GM19455 (cell line): ENCODE measurements around the gene SPINK1.
"Not testable (repeated sequence)": the region's sequence is repeated elsewhere in the genome, so short reads cannot be mapped to it uniquely, and the experiment has no call there.

Experiments used
- ATAC-seq: cut with Tn5 transposase; IDR thresholded peaks from one replicate; pipeline ENCODE4 v1.9.1; 2021; ENCODE audit not compliant: unreplicated experiment

SPINK1 gene

DNA sequence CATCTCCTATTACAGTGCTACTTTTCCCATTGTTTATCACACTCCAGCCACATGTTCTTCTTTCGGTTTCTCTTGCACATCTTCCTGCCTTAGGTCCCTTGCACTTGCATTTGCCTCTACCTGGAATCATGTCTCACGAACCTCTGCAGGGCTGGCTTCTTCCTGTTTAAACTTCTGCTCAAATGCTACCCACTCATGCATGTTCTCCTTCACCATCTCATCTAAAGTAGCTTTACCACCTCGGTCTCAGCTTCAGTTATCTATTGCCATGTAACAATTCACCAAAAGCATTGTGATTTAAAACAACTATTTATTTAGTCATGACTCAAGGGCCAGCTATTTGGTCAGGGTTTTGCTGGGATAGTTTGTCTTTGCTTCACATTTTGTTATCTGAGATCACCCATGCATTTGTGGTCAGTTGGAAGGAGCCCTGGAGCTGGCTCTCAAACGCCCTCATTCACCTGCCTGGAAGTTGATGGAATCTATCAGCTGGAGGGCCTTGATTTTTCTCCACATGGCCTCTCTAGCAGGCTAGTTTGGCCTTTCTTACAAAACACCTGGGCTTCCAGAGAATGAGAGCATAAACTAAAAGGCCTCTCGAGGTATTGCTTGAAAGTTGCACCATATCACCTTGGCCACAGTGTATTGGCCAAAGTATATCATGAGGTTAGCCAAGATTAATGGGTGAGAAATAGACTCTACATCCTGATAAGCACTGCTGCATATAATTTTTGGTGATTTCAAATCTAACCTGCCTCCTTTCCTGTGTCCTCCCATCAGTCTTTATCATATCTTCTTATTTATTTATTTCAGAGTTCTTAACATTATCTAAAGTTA, 21.4 kb downstream of the SPINK1 start:
- no peak for ATAC-seq

DNA sequence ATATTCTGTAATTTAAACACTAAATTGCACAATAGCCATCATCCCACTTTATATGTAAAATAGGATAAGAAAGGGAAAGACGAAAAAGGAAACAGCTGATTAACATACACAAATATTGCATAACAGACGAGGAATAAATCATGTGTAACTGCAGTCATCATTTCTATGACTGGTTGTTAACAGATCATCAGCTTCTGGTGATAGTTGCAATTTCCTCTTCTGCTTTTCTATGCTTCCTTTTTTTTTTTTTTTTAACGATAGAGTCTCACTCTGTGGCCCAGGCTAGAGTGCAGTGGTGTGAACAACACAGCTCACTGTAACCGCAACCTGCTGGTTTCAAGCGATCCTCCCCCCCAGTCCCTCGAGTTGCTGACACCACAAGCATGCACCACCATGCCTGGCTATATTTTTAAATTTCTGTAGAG, 26.4 kb downstream of the SPINK1 start:
- peak; percentile 73 for ATAC-seq

DNA sequence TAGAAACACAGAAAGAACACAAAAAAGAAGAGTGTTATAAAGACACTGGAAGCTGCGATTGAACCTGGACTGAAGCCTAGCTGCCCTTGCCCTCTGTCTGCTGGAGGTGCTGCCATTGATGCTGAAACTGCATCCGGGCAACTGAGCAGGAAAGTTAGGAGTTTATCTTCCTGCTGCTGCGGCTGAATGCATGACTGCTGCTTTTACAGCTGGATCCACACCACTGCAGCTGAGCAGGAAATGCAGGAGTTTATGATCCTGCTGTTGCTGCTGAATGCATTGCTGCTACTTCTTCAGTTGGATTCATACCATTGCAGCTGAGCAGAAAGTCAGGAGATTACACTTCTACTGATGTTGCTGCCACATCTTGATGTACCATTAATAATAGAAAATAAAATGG, 27.1 kb downstream of the SPINK1 start:
- no peak for ATAC-seq

DNA sequence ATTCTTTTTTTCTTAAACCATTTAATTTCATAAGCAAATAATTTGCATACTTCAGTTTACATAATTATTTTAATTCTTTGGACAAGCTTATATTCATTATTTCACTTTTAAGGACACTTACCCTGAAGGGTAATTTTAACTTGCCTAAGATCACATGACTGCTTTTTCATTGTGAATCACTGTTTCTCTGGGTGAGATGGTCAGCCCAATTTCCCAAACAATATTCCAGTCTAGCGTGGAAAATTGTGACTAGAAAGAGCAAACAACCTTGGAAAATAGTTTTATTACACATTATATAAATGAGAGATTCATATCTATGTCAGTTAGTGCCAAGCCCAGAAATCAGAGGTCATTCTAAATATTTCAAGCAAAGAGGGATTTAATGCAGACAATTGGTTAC, 27.5 kb downstream of the SPINK1 start:
- no peak for ATAC-seq

DNA sequence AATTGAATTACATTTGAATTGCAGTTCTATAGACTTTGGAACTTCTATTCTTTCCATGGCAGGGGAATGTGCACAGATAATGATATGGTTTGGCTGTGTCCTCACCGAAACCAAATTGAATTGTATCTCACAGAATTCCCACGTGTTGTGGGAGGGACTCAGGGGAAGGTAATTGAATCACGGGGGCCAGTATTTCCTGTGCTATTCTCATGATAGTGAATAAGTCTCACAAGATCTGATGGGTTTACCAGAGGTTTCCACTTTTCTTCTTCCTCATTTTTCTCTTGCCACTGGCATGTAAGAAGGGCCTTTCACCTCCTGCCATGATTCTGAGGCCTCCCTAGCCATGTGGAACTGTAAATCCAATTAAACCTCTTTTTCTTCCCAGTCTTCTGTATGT, 28.3 kb downstream of the SPINK1 start:
- ATAC-seq: not testable (repeated sequence)

DNA sequence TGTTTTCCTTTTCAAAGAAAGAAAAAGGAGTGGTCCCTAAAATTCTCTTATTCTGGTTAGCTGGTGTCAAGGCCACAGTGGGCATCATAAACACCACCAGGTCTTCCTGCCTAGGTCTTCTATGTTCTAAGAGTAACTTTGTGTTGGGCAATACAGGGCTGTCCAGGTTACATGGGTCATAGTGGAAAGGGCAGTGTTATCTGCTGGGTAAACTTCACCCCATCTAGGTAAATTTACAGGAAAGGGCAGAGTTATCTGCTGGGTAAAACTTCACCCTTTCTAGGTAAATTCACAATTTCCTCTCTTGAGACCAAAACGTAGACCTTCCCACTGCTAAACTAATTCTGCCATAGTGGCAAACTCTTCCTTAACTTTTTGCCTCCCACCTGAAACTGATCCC, 30.0 kb downstream of the SPINK1 start:
- no peak for ATAC-seq

DNA sequence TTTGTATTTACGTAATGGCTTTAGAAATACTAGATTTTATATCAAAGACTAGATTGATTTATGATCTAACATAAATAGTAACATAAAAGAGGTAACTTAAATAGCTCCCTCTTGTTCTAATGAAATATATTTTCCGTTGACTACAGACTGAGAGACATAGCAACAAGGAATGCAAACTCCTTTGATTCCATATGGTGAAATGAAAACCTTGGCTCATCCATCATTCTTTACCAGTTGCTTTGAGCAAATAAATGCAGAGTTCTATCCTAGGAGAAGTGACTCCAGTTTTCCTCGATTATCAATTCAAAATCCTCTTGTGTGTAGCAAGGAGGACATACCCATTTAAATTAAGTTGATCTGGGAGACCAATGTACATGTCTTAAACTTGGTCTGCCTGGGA, 31.0 kb downstream of the SPINK1 start:
- ATAC-seq: no peak

DNA sequence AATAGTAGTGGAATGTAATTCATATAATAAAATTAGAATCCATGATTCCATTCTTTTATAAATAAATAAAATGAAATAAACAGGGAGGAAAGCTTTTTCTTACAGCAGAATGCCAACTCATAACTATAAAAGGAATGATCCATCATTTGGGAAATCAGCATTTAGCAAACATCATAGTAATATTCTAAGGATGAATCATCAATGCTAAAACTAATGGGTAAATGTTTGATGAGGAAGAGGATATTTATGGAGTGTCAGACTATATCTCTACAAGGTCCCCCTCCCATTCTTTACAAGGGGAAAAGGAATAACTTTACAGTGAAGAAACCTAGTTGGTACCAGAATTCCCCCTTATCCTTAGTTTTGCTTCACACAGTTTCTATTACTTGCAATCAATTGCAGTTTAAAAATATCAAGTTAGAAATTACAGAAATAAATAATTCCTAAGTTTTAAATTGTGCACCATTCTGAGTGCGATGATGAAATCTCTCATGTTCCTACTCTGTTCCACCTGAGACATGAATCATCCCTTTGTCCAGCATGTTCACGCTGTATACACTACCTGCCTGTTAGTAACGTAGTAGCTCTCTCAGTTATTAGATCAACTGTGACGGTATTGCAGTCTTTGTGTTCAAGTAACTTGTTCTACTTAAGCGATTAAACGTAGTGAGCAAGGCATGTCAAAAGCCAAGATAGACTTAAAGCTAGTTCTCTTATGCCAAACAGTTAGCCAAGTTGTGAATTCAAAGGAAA, 34.7 kb downstream of the SPINK1 start:
- no peak for ATAC-seq

DNA sequence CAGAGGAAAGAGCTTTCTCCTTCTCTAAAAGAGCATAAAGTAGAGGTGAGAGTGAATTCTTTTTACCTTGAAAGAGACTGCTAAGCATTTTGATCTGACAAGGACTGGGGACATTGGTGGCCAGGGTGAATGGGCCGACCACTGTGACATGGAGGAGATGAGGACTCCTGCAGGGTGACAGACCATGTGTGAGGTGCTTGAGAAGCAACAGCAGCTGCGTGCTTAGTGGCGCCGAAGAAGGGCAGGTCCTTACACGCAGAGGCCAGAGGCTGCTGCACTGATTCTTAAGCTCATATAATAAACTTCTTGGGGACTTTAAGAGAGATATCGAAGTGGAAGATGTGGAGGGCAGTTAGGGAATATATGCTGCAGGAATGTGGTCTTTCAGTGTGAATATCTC, 40.3 kb downstream of the SPINK1 start:
- no peak for ATAC-seq

DNA sequence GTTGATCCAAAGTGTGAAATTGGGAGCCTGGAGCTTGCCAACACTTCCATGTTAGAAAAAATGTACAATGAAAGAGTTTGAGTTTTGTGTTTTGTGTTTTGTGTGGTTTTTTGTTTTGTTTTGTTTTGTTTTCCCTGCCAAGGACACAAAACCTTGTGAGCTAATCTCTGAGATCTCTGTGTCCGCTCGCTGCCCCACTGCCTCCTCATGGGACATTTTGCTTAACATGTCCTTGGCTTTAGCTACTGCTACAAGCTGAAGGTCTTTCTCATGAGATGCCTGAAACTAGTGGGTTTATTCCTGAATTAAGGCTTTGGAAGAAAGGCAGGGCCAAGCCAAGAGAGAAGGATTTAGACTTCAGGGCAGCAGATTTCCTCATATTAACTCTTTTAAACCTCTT, 41.7 kb downstream of the SPINK1 start:
- ATAC-seq: no peak

DNA sequence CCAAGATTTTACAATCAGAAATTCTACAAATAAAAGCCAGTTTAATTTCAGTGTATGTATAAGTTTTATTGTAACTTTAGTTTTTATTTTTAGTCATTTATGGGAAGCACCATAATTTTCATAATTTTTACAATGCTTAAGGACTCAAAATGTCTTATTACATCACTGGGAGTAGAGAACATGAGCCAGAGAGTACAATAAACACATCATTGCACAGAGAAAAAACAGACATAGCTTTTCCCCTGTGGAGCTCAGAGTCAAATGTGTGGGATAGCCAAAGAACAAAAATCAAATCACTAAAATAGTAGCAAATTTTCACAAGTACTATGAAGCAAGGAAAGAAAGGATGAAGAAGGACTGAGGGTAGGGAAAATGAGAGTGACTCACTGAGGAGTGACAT, 43.4 kb downstream of the SPINK1 start:
- no peak for ATAC-seq

DNA sequence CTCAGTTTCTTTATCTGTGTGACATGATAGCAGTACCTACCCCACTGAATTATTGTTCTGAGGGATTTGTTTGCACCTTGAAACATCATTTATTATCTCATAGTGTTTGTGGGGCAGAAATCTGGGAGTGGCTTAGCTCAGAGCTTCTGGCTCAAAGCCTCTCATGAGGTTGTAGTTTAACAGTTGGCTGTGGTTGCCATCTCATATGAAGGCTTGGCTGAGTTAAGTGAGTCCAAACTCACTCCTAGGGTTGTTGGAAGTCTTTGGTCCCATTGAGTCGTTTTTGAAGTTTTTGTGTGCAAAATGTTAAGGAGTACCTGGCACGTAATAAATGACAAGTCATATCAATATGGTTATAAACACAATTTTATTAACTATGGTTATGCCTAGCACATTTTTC, 45.3 kb downstream of the SPINK1 start:
- no peak for ATAC-seq

DNA sequence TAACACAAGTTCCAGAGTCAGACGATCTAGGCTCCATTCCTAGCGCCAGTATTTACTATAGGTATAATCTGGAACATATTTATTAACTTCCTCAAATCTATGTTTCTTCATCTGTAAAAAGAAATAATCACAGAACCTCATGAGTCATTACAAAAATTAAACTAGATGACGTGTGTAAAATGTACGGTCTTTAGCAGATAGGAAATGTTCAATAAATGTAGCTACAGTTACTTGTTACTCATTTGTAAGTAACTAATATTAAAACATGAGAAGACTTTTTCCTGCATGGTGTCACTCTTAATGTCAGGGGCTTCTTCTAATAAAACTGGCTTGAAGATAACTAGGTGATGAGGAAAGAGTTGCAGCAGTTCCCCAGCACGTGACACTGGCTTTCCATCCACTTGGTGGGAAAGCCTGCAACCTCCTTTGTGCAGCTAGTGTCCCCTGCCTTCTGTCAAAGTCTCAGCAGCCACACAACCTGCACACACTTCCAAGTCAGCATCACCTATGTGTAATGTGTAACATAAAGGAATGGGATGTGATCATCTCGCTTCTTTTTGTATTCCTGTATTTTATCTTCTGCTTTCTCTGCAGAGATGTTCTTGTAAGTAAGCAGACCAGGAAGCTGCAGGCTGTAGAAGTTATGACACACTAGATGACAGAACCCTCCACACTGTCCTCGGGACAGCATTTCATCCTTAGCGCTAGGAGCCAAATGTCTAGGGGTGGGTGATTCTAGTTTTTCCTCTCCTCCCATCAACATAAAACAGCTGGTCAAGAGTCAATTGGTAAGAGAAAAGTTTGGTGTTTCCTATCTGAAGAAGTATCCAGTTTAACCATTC, 47.1 kb downstream of the SPINK1 start:
- ATAC-seq: no peak

DNA sequence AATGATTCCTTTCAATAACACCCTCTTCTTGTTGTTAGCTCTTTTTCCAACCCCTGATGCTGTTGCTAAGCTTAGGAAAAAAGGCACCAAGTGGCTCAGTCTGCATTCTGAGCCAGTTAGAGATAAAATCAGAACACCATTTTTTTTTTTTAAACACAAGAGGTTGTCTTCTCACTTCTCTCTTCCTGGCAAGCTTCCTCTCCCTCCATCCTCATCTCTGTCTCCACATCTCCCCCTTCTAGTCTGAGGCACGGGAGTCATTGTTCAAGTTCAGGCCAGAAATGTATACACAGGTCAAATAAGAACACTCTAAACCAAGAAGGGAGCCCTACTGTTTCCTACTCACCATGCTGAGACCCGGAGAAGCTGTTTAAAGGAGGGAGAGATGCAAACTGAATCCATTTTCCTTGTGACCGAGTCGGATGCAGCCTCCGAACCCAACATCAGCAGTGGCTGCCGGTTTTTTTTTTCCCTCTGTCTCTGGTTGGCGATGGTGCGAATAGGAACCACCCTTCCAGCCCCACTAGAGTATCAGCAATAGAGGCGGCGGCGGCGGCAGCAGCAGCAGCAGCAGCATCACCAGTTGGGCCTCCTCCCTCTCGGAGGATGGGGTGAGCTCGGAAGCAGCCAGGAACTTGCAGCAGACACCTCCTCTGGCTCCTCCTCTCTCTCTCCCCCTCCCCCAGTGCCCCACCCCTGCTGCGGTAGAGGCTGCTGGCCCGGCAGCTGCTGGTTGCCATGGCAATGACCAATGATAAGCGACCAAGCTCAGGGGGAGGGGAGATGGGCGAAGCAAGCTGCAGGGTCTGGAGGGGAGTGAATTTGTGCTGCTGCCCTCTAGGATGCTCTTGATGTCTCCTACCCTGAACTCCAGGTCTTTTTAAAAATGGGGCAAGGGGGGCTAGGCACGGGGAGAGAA, 49.1 kb downstream of the SPINK1 start, which contains the start of gene JAKMIP2:
Gene JAKMIP2 (minus strand): TSS at position 619 of the 919 bp plus-strand sequence. CDS start 110,922 bp downstream, outside the sequence.
- peak; percentile 54 for ATAC-seq

DNA sequence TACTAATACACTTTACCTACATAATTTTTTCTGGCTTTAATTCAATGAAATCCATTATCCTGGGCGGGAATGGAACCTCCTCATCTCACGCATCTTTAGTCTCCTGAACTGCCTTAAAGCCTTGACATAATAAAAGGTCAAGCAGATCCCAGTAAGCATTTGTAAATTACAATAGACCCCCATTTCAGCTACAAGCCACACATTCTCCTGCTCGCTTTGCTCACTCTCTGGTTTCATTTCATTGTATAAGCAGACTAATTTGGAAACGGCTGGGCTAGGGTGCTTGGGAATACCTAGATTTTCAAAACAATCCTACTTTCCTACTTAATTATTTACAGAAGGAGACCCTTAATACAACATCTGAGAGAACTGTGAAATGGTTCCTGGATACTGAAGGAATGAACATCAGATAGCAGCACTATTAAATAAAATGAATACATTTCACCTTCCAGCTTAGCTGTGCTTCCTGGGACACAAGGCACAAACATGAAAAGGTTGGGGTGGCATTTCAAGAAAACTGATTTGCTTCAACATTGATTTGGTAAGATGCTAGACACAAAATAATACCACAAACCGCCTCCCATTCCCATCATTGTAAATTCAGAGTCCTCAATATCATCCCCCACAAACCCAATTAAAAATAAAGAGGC, 50.4 kb downstream of the SPINK1 start:
- no peak for ATAC-seq

DNA sequence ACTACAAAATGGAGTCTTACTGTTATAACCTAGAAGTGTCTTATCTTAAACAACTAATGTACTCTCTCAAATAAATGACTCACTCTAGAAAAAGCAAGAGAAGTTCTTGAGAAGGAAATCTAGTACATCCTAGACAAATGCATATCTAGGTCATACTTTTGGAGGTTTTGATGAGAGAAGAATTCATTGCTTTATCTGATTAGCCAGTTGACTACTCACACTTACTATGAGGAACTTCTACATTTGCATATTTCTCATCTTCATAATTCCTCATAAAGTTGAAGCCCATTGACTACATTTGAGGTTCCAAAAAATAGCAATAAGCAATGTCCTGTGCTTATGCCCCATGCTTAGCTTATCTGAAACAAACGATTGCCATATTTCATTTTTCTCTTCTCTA, 51.8 kb downstream of the SPINK1 start:
- ATAC-seq: no peak

DNA sequence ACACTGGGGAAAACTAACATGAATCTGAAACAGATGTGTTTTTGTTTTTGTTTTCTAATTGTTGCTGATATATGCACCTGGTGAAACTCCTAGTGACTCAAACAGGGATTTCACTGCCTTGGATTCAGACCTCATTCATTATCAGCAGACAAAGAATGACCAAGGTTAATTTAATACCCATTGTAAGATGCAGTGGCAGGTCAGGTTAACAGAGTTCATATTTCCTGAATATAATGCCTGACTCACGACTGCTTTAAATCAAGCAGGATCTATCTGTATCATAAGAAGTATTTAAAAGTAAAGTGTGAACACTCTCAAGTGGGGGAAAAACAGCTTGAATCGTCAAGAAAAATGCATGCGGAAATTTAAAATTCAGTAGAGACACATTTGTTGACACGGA, 54.5 kb downstream of the SPINK1 start:
- no peak for ATAC-seq
